GM21526 (cell line): Measurements from ENCODE around the gene CD14.
"Not testable (repeated sequence)": the region's sequence is repeated elsewhere in the genome, so short reads cannot be mapped to it uniquely, and the experiment has no call there.

Source experiments
- ATAC-seq: cut with Tn5 transposase; IDR thresholded peaks from one replicate; pipeline ENCODE4 v1.9.1; 2021; ENCODE audit warnings: moderate library complexity; ENCODE audit not compliant: unreplicated experiment, low FRiP score

Gene CD14

DNA sequence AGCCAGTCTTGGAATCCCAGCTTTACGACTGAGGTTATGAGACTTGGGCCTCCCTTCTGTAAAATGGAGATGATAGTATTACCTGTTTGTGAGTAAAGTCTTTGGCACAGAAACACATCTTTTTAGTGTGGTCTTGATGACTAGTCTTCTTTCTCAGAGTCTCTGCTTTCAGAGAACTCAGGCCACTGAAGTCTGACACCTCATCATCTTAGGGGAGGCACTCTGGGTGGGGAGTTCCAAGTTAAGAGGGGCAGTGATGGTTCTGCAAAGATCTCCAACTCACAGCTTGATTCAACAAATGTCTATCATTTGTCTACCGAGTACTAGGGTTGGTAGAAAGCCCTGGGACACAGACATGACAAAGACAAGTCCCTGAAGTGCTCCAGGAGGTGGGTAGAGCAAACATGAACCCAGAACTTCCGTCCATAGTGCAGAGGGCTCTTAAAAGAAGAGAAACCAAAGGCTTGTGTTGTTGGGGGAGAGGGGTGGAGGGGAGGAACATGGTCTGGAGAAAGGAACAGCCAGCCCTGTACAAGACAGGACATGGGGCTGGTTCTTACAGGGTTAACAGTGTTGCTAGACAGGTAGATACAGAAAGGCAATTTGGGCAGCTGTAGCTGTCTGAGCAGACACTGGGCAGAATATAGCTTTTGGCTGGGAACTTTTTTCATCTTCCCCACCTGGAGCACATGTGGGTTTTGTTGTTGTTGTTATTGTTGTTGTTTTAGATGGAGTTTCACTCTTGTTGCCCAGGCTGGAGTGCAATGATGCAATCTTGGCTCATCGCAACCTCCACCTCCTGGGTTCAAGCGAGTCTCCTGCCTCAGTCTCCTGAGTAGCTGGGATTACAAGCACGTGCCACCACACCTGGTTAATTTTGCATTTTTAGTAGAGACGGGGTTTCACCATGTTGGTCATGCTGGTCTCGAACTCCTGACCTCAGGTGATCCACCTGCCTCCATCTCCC is 2.6 kb upstream of the CD14 start:
- ATAC-seq: no peak

DNA sequence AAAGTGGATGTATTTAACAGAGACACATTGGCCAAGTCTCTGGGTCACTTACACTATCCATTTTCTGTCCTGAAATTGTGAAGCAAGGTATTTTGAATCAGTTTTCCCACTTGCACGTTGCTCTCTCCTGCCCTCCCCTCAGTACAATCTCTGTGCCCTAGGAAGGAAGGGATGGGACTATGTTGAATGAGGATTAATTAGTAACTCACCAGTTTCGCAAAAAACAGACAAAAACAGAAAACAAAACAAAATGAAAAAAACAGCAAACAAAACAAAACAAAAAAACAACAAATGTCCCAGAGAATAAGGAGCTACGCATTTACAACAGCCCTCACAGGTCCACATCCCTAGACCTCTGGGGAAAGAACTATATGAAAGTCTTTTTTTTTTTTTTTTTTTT is 1.1 kb upstream of the CD14 start:
- no peak for ATAC-seq

GRCh38 chr5:140633501-140633900 is 526 bp upstream of the CD14 start:
- ATAC-seq: no peak

GRCh38 chr5:140632366-140633020 is 482 bp downstream of the CD14 start:
- peak; percentile 55 for ATAC-seq

GRCh38 chr5:140631831-140632365 is 1.1 kb downstream of the CD14 start:
- ATAC-seq: peak; percentile 46

GRCh38 chr5:140631036-140631417 is 1.9 kb downstream of the CD14 start:
- ATAC-seq: no peak

DNA sequence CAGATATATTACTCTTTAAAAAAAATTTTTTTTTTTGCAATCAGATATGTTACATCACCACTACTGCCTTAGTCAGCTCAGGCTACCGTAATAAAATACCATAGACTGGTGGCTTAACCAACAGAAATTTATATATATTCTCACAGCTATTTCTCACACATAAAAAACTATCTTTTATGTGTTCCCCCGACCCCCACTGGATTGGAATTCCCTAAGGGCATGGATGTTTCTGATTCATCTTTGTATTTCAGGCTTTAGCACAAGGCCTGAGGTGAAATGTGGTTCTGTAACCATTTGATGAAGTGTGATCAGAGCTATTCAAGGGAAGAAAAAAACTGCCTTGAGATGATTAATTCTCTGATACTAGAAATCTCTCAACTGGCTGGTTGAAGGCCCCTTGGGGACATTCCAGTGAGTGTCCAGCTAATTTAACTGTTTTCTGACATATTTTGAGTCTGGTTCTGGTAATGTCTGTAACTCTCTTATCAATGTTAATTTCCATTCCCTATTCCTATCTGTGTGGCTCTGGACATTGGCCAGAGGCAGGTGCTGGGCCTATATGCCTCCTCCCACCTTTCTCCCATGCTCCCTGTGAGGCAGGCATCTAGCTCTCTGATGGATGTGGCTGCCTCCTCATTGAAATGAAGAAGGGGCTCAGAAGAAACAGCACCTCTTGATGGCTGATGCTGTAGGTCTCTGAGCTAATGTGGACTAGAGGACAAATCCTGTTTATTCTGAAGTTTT is 2.5 kb downstream of the CD14 start:
- ATAC-seq: no peak

DNA sequence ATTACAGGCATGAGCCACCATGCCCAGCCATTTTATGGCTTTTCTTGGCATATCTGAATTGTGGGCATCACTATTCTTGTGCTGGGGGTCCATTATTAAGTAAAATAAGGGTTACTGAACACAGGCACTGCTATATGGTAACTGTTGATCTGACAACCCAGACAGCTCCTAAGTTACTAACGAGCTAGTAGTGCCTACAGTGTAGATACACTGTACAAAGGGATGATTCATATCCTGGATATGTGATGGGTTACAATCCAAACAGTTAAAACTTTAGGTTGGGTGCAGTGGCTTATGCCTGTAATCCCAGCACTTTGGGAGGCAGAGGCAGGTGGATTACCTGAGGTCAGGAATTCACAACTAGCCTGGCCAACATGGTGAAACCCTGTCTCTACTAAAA is 4.3 kb downstream of the CD14 start:
- ATAC-seq: no peak

- no peak for ATAC-seq
Observed at GRCh38 chr5:140627972-140628371, 5.0 kb downstream of the CD14 start.

GRCh38 chr5:140624886-140625285 is 8.1 kb downstream of the CD14 start:
- not testable (repeated sequence) for ATAC-seq

DNA sequence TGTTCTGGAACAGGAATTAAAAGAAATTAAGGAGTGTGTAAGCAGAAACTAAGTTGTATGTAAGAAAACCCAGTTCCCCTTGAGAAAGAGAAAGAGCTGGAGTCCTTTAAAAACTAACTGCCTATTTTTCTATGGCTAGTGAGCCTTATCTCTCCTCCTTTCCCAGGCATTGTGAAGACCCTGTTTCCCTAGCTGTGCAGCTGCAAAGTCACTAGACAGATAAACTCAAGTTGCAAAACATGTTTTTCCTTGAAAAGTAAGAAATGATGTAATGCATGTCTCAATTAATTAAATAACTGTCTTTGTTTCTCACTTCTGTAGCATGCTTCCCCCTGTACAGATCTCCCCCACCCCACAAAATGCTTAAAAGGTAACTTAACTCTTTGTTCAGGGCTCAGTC is 9.9 kb downstream of the CD14 start:
- ATAC-seq: not testable (repeated sequence)

DNA sequence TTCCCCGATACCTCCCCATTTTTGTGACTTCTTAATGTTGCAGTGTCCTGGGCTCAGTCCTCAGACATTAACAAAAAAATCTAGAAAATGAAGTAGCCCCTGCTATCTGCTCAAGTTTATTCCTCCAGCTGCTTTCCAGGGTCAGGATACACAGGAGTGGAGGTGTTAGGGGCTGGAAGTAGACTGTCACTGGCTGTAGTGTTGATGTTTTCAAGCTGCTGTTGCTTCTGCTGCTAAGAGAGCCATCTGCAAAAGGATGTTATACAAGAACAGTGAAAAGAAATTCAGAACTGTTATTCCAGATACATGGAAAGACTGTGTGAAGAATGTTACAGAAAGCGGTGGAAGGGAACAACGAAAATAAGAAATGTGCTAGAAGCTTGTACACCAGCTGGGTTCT is 10.7 kb downstream of the CD14 start:
- no peak for ATAC-seq

GRCh38 chr5:140611020-140611521 is 21.9 kb downstream of the CD14 start:
- ATAC-seq: no peak

- no peak for ATAC-seq
Observed at GRCh38 chr5:140609126-140609525, 23.8 kb downstream of the CD14 start.

GRCh38 chr5:140608722-140609121 is 24.3 kb downstream of the CD14 start:
- no peak for ATAC-seq

GRCh38 chr5:140607031-140607430 is 25.9 kb downstream of the CD14 start:
- ATAC-seq: no peak

GRCh38 chr5:140605879-140606278 is 27.1 kb downstream of the CD14 start:
- no peak for ATAC-seq

DNA sequence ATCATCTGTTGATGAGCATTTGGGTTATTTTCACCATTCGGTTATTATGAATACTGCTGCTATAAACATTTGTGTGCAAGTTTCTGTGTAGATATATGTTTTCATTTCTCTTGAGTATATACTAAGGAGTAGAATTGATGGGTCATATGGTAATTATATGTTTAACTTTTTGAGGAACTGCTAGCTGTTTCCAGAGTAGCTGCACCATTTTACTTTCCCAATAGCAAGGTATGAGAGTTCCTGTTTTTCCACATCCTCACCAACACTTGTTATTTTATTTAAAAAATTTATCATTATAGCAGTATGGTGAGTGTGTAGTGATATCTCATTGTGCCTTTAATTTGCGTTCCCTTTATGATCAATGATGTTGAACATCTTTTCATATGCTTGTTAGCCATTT is 29.2 kb downstream of the CD14 start:
- no peak for ATAC-seq

- not testable (repeated sequence) for ATAC-seq
Observed at GRCh38 chr5:140603446-140603698, 29.6 kb downstream of the CD14 start.

- no peak for ATAC-seq
Observed at GRCh38 chr5:140602147-140602546, 30.8 kb downstream of the CD14 start.

DNA sequence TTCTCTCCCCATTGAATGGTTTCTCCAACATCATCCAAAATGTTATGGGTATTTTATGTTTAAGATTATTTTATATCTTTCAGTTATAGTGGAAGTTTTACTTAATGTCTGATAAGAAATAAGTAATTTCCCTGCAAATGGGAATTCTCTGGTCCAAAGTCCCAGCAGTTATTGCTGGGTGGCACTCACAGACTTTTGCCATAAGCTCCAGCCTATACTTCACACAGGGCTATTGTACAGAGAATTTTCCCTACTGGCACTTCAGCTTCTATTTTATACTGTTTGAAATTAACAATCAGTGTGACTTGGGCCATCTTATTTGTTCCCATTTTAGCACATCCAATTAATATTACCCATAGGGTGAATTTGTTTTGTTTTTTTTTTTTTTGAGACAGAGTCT is 32.9 kb downstream of the CD14 start:
- no peak for ATAC-seq
